GM23338 (cell line): ENCODE measurements around the gene SLC6A12. TPM values are rescaled to one million over a fixed set of nuclear protein-coding genes. Genes with fewer than 3 reads are reported as not detected.

Source experiments
- ATAC-seq: fragments of 200-7000 bp; cut with Tn5 transposase; 3 replicates; pipeline ENCODE4 v1.9.1; 2020
- DNase-seq: peaks from one replicate; pipeline ENCODE4 v3.0.0-alpha.2; 2015; ENCODE audit warnings: low spot score
- H2AFZ ChIP-seq: fragments of 200-600 bp; sonication (generic); 2 replicates; pipeline ENCODE4 v1.8.0; 2016; ENCODE audit warnings: antibody characterized with exemption, mild to moderate bottlenecking, moderate library complexity
- H3F3A ChIP-seq: fragments of 200-600 bp; sonication (generic); replicated peaks from 2 replicates; pipeline ENCODE4 v1.8.0; 2017; ENCODE audit warnings: antibody characterized with exemption, mixed run types, low read depth
- H3K27ac ChIP-seq: fragments of 200-600 bp; sonication (generic); 2 replicates; pipeline ENCODE4 v1.6.1; 2016; ENCODE audit warnings: low read depth
- H3K27me3 ChIP-seq: fragments of 200-600 bp; sonication (generic); 2 replicates; pipeline ENCODE4 v1.8.0; 2016; ENCODE audit warnings: mild to moderate bottlenecking, mixed run types, moderate library complexity; ENCODE audit not compliant: insufficient read depth
- H3K36me3 ChIP-seq: fragments of 200-600 bp; sonication (generic); 2 replicates; pipeline ENCODE4 v1.8.0; 2016; ENCODE audit warnings: mild to moderate bottlenecking; ENCODE audit not compliant: insufficient read depth
- H3K4me1 ChIP-seq: fragments of 200-600 bp; sonication (generic); 2 replicates; pipeline ENCODE4 v1.8.0; 2016; ENCODE audit warnings: mild to moderate bottlenecking, moderate library complexity; ENCODE audit not compliant: insufficient read depth
- H3K4me2 ChIP-seq: fragments of 200-600 bp; sonication (generic); 2 replicates; pipeline ENCODE4 v1.7.1; 2017; ENCODE audit warnings: mixed run types
- H3K4me3 ChIP-seq: fragments of 200-600 bp; sonication (generic); 2 replicates; pipeline ENCODE4 v1.6.1; 2016; ENCODE audit warnings: mixed run types
- H3K79me2 ChIP-seq: fragments of 200-600 bp; sonication (generic); replicated peaks from 2 replicates; pipeline ENCODE4 v1.8.0; 2017; ENCODE audit warnings: mild to moderate bottlenecking; ENCODE audit not compliant: insufficient read depth
- H3K9me2 ChIP-seq: fragments of 200-600 bp; sonication (generic); 2 replicates; pipeline ENCODE4 v1.8.0; 2017; ENCODE audit not compliant: insufficient read depth
- H4K20me1 ChIP-seq: fragments of 200-600 bp; sonication (generic); replicated peaks from 2 replicates; pipeline ENCODE4 v1.8.0; 2017; ENCODE audit warnings: mild to moderate bottlenecking; ENCODE audit not compliant: insufficient read depth
- H3K27ac Mint-ChIP-seq: 2 replicates; pipeline ENCODE4 v1.8.0; 2020; ENCODE audit warnings: inconsistent platforms, mild to moderate bottlenecking, moderate library complexity, mixed read lengths
- H3K27me3 Mint-ChIP-seq: 3 replicates; pipeline ENCODE4 v1.8.0; 2022; ENCODE audit warnings: low read depth, mild to moderate bottlenecking, moderate library complexity, mixed read lengths, inconsistent platforms; ENCODE audit not compliant: insufficient read depth, poor library complexity
- H3K36me3 Mint-ChIP-seq: 3 replicates; pipeline ENCODE4 v1.8.0; 2021; ENCODE audit warnings: low read depth, mild to moderate bottlenecking, inconsistent platforms, moderate library complexity, mixed read lengths
- H3K4me1 Mint-ChIP-seq: 3 replicates; pipeline ENCODE4 v1.8.0; 2020; ENCODE audit warnings: mild to moderate bottlenecking, inconsistent platforms, mixed read lengths
- H3K4me3 Mint-ChIP-seq: 3 replicates; pipeline ENCODE4 v1.8.0; 2021; ENCODE audit warnings: moderate library complexity, mild to moderate bottlenecking, inconsistent platforms, mixed read lengths
- H3K9me3 Mint-ChIP-seq: 3 replicates; pipeline ENCODE4 v1.8.0; 2020; ENCODE audit warnings: moderate library complexity, mild to moderate bottlenecking, inconsistent platforms, mixed read lengths
- CREB1 ChIP-seq: fragments of 250-450 bp; sonication (Bioruptor Pico); IDR thresholded peaks from 2 replicates; pipeline ENCODE4 v1.5.0; 2020; ENCODE audit warnings: low read depth, mild to moderate bottlenecking, moderate library complexity
- CTCF ChIP-seq, 2 experiments: fragments of 200-600 bp in 1 of 2; sonication (generic) in 1 of 2; conservative IDR thresholded peaks; 2 replicates each; pipeline versions ENCODE4 v1.5.1 to v1.6.1; 2016 to 2017; ENCODE audit warnings: antibody characterized with exemption in 2 of 2, low read depth in 2 of 2, mild to moderate bottlenecking in 2 of 2, moderate library complexity in 1 of 2
- ETS1 ChIP-seq: IDR thresholded peaks from 2 replicates; pipeline ENCODE4 v1.6.1; 2016; ENCODE audit warnings: antibody characterized with exemption
- EZH2 ChIP-seq: fragments of 200-600 bp; sonication (generic); IDR thresholded peaks from one replicate; pipeline ENCODE4 v1.8.0; 2017; ENCODE audit warnings: antibody characterized with exemption, mild to moderate bottlenecking, low read depth; ENCODE audit not compliant: unreplicated experiment
- EZH2phosphoT487 ChIP-seq: fragments of 200-600 bp; sonication (generic); IDR thresholded peaks from one replicate; pipeline ENCODE4 v1.8.1; 2018; ENCODE audit warnings: antibody characterized with exemption; ENCODE audit not compliant: unreplicated experiment
- JUNB ChIP-seq: IDR thresholded peaks from one replicate; pipeline ENCODE4 v1.6.1; 2016; ENCODE audit warnings: antibody characterized with exemption; ENCODE audit not compliant: unreplicated experiment
- NANOG ChIP-seq: IDR thresholded peaks from 2 replicates; pipeline ENCODE4 v1.6.1; 2016; ENCODE audit warnings: antibody characterized with exemption, borderline replicate concordance
- POLR2AphosphoS5 ChIP-seq: IDR thresholded peaks from 2 replicates; pipeline ENCODE4 v1.6.1; 2016; ENCODE audit warnings: antibody characterized with exemption, low read depth
- REST ChIP-seq: IDR thresholded peaks from one replicate; pipeline ENCODE4 v1.6.1; 2018; ENCODE audit warnings: antibody characterized with exemption; ENCODE audit not compliant: unreplicated experiment
- STAT1 ChIP-seq: IDR thresholded peaks from one replicate; pipeline ENCODE4 v1.6.1; 2016; ENCODE audit warnings: antibody characterized with exemption; ENCODE audit not compliant: unreplicated experiment
- ZNF114 ChIP-seq: fragments of 250-450 bp; sonication (Bioruptor Pico); IDR thresholded peaks from 2 replicates; pipeline ENCODE4 v1.5.0; 2020; ENCODE audit warnings: mild to moderate bottlenecking, moderate library complexity
- ZNF331 ChIP-seq: fragments of 250-450 bp; sonication (Bioruptor Pico); IDR thresholded peaks from 2 replicates; pipeline ENCODE4 v1.5.0; 2020; ENCODE audit warnings: low read depth, mild to moderate bottlenecking, moderate library complexity
- ZNF462 ChIP-seq: fragments of 250-450 bp; sonication (Bioruptor Pico); IDR thresholded peaks from 2 replicates; pipeline ENCODE4 v1.5.0; 2020; ENCODE audit warnings: mild to moderate bottlenecking, moderate library complexity
- polyA plus RNA-seq: library from polyadenylated mRNA; unstranded; fragments of >200 nt; fragmentation: Nextera tagmentation; extraction: Ambion mirVana; gene quantifications from 2 replicates; pipeline ENCODE4 v1.2.1, GENCODE V29; 2016
- total RNA-seq: library from RNA; depleted of rRNA; stranded (reverse); fragments of >200 nt; shearing (Covaris generic); gene quantifications from 2 replicates; pipeline ENCODE4 v1.2.3, GENCODE V29; 2014

SLC6A12 gene
- total and polyA plus RNA-seq, 2 experiments from 2014 or later, result 0.56 TPM; not detected in 1

- H3K4me2 ChIP-seq, result no peak overlapping the region
- no peaks in the 10 kb centered on the region for H3K36me3 ChIP-seq
- peaks cover 62% of the 10 kb centered on the region for H3K4me1 Mint-ChIP-seq
- H3F3A ChIP-seq, result 0 out of 2 replicates have a peak, but pooled peaks cover 4% of the 10 kb centered on the region
- peaks cover 16% of the 10 kb centered on the region for H3K4me1 ChIP-seq
- DNase-seq, result no peak
- no peak overlapping the region for H3K27ac ChIP-seq
- H3K27me3 ChIP-seq, result no peaks in the 10 kb centered on the region
- H3K27me3 Mint-ChIP-seq, result peaks cover 10% of the 10 kb centered on the region
- no peak overlapping the region for H3K4me3 ChIP-seq
- H3K27ac Mint-ChIP-seq, result no peak overlapping the region
- H3K9me3 Mint-ChIP-seq, result no peaks in the 10 kb centered on the region
- no peaks in the 10 kb centered on the region for H4K20me1 ChIP-seq
- no peak overlapping the region for H2AFZ ChIP-seq
- no peak for ATAC-seq
- TF ChIP-seq CTCF (conservative IDR thresholded peaks at IDR 0.05; ENCODE audit: low read depth in 2 of 2) (no peak), ZNF462 (CRISPR knock-in tag) (no peak), ZNF331 (CRISPR knock-in tag) (no peak), EZH2 (no peak), JUNB (no peak), POLR2AphosphoS5 (no peak), STAT1 (no peak), EZH2phosphoT487 (no peak), CREB1 (CRISPR knock-in tag) (no peak), REST (no peak), NANOG (no peak), ZNF114 (no peak), ETS1 (no peak)
- H3K9me2 ChIP-seq, result no peaks in the 10 kb centered on the region
- H3K79me2 ChIP-seq, result no peaks in the 10 kb centered on the region
- H3K4me3 Mint-ChIP-seq, result no peak overlapping the region
- no peaks in the 10 kb centered on the region for H3K36me3 Mint-ChIP-seq
These were observed 66.7 kb downstream of the SLC6A12 start for GRCh38 chr12:147242-147641.
